HG03039 (cell line): ENCODE results near the gene BCR.

Experiments
- ATAC-seq: cut with Tn5 transposase; IDR thresholded peaks from one replicate; pipeline ENCODE4 v1.9.1; 2021; ENCODE audit warnings: mild to moderate bottlenecking, moderate library complexity; ENCODE audit not compliant: unreplicated experiment

BCR gene

GRCh38 chr22:23150762-23151161 lies 29.5 kb upstream of the BCR start:
- no peak for ATAC-seq

DNA sequence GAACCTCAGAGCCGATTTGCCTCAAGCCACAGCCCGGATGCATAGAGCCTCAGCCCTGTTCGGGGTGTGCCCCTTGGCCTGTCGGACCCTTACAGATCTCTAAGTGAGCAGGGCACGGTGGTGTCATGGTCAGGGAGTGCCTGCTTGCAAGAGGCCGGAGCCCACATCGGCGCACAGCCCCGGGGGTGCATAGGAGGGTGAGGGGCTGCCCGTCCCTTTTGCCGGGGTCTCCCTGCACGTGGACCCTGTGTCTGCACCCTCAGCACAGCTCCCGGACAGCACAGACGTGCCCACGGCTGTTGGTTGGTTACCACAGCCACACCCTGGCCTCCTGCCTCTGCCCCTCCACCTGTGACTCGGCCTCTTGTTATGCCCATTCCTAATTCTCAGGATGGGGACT lies 28.5 kb upstream of the BCR start:
- no peak for ATAC-seq

DNA sequence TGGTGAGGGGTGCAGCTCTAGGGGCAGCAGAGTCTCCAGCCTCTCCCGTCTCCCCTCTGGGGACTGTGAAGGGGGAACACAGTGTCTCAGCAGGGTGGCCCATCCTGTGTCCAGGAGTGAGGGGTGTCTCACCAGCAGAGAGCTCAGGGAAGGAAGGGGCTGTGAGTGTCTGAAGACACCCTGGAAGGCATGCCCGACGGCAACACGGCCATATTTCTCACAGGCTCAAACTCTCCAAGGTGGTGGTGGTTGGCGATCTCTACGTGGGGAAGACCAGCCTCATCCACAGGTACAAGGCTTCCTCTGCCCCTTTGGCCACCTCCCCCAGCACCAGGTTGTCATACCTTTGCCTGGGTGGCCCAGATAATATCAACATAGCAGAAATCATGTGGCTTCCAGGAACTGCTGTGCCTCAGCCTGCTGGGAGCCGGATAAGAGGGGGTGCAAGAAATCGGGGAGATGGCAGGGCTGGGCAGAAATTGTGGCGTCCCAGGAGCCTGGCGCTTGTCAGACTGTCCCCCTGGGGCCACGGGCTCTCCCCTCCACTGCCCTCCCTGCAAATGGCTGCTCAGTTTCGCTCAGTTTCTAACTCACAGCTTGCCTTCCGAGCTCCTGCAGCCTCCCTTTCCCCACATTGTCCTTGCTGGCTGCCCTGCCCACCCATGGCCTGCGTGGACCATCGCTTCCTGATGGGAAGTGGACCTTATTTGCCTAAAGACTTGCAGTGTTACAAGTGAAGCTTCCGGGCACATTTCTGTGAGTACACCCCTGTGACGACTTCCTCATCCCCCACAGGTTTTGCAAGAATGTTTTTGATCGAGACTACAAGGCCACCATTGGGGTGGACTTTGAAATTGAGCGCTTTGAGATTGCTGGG lies 27.8 kb upstream of the BCR start:
- ATAC-seq, result no peak

- ATAC-seq, result no peak
Measured at GRCh38 chr22:23153994-23154393, 26.3 kb upstream of the BCR start.

DNA sequence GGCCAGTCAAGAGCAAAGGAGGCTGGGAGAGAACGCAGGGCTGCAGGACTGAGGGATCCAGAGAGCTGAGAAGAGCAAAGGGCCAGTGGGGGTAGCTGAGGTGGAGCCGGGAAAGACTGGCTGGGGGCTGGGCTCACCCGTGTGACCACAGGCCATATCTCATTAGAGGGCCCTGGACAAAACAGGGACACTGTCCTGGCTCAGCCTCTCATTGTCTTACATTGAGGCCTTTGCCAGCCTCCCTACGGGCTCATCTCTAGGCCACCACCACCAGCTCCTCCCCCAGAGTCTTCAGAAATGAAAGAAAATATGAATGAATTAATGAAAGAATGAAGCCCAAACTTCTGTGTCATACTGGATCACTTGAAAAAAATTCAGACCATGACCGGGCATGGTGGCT lies 25.8 kb upstream of the BCR start:
- ATAC-seq, result no peak

DNA sequence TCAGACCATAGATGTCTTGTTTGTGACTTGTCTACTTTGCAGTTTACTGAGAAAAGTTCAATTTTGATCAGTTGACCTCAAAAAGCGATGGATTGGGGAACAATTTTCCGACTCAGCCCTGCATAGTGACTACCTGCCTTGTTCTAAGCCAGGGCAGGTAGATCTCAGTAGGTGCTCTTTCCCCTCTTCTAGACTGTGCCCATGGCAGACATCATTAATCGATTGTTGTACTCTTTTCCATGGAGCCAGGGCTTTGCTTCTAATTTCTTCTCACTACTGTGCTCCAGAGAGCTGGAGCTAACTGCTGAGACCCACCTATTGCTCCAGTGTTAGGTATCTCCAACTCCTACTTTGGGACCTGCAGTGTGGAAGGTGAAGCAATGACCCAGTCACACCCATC lies 25.2 kb upstream of the BCR start:
- ATAC-seq, result no peak

DNA sequence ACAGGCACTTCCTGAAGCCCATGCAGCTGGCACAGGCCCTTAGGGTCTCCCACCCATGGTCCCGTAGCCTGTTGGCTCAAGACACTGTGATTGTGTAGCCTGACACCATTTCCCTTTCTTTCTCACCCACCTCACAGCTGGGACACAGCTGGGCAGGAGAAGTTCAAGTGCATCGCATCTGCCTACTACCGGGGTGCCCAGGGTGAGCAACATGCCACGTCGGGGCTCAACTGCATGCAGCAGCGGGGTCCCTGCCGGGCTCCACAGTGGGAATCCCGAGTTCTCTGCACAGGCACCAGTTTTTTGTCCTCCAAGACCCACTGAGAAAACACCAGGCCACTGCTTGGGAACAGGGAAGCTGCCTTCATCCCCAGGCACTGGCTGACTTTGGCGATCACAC lies 24.5 kb upstream of the BCR start:
- ATAC-seq, result no peak

- ATAC-seq, result no peak
Measured at GRCh38 chr22:23156286-23156685, 24.0 kb upstream of the BCR start.

- no peak for ATAC-seq
Measured at GRCh38 chr22:23157560-23158515, 22.5 kb upstream of the BCR start.

DNA sequence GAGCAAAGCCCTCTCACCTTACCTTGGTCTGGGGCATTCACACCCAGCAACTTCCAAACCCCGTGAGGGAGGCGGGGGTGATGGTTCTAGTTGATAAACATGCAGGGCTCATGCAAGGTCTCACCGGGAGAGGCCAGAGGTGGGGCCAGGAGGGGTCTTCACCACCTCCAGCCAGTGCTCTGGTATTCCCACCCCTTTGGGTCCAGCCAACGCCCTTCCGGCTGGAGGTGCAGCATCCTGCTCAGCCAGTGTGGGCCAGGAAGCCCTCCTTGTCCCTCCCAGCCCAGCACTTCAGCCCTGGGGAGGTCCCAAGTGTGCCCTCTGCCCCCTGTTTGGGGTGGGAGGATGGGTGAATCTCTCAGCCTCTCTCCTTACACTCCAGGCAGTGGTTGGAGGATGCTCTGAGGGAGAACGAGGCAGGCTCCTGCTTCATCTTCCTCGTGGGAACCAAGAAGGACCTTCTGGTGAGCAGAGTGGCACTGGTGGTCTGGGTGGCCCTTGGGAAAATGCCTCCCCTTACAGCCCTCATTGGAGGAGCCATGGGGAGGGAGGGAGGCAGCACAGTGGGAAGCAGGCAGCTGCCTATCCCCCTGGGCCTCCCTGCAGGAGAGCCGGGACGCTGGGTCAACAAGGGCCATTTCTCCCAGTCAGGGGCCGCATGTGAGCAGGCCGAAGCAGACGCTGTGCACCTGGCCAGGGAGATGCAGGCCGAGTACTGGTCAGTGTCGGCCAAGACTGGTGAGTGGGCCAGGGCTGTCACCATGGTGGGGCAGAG lies 21.6 kb upstream of the BCR start:
- no peak for ATAC-seq

DNA sequence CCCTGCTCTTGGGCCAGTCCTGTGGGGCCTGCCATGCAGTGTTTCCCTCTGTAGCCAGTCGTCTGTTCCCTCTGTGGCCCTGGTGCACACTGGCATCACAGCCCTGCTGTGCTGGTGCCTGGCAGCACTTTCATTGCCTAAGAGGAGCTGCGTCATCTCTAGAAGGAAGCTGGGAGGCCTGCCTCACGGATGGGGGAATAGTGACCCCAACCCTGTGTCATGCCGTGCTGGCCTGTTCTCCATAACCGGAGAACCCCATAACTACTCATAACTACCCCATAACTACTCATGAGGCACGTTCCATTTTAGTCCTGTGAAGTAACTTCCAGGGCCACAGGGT lies 21.0 kb upstream of the BCR start:
- no peak for ATAC-seq

- no peak for ATAC-seq
Measured at GRCh38 chr22:23161029-23161428, 19.3 kb upstream of the BCR start.

DNA sequence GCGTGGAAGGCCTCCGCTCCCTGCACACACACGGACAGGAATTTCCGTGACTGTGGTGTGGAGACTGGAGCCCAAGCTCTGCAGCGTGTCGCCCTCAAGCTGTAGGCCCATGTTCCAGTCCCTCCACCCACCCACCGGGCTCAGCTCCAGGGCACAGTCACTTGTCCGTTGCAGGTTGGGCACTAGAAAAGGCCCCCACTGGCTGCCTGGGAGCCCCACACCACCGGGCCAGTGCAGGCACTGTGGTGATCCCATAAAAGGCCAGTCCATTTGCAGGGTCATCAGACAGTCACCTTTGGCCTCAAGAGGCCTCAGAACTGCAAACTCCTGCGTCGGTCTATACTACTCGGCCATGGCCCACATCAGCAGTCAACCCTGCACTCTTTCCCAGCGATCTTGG lies 18.7 kb upstream of the BCR start:
- ATAC-seq, result no peak

GRCh38 chr22:23163665-23164064 lies 16.6 kb upstream of the BCR start:
- no peak for ATAC-seq

DNA sequence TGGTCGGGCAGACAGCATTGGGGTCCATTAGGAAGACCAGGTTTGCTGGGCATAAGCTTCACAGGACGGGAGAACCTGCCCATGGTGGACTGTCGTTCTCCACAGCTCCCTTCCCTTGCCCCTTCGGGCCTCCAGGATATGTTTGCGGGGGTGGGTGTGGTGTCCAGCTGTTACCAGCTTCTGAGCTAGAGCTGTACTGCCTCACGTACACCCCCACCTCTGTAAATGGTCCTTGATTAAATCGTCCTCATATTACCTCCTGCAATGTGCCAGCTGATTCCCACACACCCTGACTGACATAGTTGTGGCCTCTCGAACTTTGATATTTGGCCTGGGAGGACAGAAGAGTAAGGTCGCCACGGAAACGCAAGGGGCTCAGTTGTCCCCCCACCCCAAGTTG lies 16.2 kb upstream of the BCR start:
- ATAC-seq, result no peak

- ATAC-seq, result no peak
Measured at GRCh38 chr22:23166042-23166831, 14.1 kb upstream of the BCR start.

DNA sequence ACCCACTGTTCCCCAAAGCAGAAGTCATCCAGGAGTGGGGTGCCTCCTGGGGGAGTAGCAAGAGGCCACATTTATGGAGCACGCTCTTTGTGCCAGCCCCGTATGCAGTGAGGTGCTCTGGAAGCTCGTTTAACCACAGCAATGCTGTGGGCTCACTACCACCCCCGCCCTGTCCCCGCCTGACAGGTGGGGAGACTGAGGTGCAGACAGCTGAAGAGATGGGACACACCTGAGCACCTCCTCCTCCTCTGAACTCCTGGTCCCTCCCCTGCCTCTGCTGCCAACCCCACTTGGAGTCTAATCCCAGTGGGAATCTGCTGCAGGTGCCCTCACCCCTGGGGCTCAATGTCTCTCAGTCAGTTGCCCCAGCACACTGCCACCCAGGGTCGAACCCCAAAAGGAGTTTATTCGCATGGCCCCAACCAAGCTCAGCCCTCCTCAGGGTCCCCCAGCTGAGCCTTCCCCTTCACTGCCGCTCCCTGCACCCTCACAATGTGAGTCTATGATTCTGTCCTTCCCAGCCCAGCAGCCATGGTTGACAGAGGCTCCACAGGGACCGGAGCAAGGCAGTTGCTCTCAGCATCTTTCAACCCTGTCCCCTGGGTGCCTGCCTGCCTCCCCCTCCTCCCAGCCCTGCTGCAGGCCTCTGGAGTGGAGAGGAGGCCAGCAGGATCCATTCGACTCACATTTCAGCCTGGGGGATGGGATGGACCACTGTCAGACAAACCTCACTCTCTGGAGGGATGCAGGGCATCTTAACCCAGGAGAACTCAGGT lies 13.3 kb upstream of the BCR start:
- ATAC-seq, result no peak

- ATAC-seq, result no peak
Measured at GRCh38 chr22:23168391-23169042, 11.8 kb upstream of the BCR start.

DNA sequence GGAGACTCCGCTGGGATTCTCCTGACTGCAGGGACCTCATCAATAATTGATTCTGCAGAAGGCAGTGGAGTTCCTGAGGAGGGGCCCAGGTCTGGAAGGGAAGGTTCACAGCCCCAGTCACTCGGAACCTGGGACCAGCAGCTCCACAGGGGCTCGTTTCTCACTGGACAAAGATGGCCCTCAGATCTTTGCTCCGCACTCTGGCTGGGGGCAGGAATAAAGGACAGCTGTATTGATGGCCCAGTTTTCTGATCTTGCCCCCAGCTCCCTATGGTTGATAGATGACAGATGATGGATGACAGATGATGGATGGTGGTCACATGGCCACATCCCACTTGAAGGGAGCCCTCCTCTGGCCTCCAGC lies 11.3 kb upstream of the BCR start:
- ATAC-seq, result no peak
